NOMO-1 treated with dmso at 0.1 percent for 144 hours (cell line): ENCODE measurements around the gene DDIT3.
"Not testable (repeated sequence)": the region's sequence is repeated elsewhere in the genome, so short reads cannot be mapped to it uniquely, and the experiment has no call there.

ENCODE experiments used
- DNase-seq: peaks from one replicate; lab custom pipeline; 2025; ENCODE audit not compliant: unreplicated experiment; lab: John Stamatoyannopoulos, UW

DDIT3 gene

GRCh38 chr12:57513677-57514076 lies 6.6 kb downstream of the DDIT3 start:
- not testable (repeated sequence) for DNase-seq

GRCh38 chr12:57513266-57513665 lies 7.0 kb downstream of the DDIT3 start:
- DNase-seq = no peak

DNA sequence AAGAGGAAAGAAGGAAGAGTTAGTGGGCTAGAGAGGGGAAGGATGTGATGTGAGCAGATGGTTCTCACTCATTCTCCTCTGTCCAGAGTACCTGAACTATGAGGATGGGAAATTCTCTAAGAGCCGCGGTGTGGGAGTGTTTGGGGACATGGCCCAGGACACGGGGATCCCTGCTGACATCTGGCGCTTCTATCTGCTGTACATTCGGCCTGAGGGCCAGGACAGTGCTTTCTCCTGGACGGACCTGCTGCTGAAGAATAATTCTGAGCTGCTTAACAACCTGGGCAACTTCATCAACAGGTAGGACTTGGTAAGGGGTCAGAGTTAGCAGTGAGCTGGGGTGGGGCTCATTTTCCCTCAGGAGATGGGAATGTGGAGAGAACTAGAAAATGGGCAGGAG lies 7.6 kb downstream of the DDIT3 start:
- no peak for DNase-seq

GRCh38 chr12:57511588-57512325 lies 8.6 kb downstream of the DDIT3 start:
- DNase-seq = no peak

- DNase-seq = no peak
Observed at GRCh38 chr12:57511161-57511560, 9.2 kb downstream of the DDIT3 start.

- DNase-seq = not testable (repeated sequence)
Observed at GRCh38 chr12:57507796-57508195, 12.5 kb downstream of the DDIT3 start.

- DNase-seq = not testable (repeated sequence)
Observed at GRCh38 chr12:57506541-57506940, 13.8 kb downstream of the DDIT3 start.

GRCh38 chr12:57502311-57502969 lies 17.9 kb downstream of the DDIT3 start:
- not testable (repeated sequence) for DNase-seq

DNA sequence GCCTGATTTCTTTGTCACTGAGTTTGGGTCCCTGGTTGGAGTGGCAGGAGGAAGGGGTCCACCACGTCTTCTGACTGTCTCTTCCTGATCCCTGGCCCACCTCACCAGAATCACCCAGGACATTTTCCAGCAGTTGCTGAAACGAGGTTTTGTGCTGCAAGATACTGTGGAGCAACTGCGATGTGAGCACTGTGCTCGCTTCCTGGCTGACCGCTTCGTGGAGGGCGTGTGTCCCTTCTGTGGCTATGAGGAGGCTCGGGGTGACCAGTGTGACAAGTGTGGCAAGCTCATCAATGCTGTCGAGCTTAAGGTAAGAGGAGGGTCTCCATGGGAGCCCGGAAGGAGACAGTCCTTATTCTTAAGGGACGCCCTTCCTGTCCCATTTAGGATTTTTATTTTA lies 20.1 kb downstream of the DDIT3 start:
- DNase-seq = no peak

- DNase-seq = no peak
Observed at GRCh38 chr12:57498571-57498970, 21.7 kb downstream of the DDIT3 start.

DNA sequence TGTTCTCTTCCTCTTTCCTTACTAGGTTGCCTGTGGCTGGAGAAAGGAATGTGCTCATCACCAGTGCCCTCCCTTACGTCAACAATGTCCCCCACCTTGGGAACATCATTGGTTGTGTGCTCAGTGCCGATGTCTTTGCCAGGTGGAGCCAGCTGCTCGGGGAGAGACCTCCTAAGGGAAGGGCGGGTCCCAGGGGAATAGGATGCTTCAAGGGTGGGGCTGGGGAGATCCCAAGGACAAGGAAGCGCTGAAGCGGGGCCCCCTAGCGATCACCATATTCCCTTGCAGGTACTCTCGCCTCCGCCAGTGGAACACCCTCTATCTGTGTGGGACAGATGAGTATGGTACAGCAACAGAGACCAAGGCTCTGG lies 22.2 kb downstream of the DDIT3 start:
- no peak for DNase-seq

- no peak for DNase-seq
Observed at GRCh38 chr12:57497223-57498131, 22.8 kb downstream of the DDIT3 start.

DNA sequence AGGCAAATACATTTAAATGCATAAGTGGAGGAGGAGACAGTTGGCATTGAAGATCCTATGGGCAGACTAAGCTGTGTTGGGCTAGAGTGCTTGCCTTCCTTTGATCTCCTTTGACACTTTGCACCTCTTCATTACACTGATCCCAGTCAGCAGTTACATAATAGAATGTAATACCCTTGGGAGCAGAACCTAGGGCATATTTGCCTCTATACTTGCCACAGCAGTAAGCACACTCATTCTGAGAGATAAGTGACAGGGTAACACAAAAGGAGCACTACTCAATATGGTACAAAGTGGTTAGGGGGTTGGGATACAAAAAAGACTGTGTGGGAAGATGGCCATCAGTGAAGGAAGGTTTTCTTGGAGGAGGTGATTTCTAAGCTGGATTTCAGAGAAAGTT lies 23.5 kb downstream of the DDIT3 start:
- no peak for DNase-seq

DNA sequence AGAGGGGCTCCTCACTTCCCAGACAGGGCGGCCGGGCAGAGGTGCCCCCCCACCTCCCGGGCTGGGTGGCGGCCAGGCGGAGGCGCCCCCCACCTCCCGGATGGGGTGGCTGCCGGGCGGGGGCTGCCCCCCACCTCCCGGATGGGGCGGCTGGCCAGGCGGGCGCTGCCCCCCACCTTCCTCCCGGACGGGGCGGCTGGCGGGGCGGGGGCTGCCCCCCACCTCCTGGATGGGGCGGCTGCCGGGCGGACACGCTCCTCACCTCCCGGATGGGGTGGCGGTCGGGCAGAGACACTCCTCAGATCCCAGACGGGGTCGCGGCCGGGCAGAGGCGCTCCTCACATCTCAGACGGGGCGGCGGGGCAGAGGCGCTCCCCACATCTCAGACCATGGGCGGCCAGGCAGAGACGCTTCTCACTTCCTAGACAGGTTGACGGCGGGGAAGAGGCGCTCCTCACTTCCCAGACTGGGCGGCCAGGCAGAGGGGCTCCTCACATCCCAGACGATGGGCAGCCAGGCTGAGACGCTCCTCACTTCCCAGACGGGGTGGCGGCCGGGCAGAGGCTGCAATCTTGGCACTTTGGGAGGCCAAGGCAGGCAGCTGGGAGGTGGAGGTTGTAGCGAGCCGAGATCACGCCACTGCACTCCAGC lies 25.1 kb downstream of the DDIT3 start:
- not testable (repeated sequence) for DNase-seq

- no peak for DNase-seq
Observed at GRCh38 chr12:57491393-57492280, 28.7 kb downstream of the DDIT3 start.

- no peak for DNase-seq
Observed at GRCh38 chr12:57490126-57490525, 30.2 kb downstream of the DDIT3 start.

DNA sequence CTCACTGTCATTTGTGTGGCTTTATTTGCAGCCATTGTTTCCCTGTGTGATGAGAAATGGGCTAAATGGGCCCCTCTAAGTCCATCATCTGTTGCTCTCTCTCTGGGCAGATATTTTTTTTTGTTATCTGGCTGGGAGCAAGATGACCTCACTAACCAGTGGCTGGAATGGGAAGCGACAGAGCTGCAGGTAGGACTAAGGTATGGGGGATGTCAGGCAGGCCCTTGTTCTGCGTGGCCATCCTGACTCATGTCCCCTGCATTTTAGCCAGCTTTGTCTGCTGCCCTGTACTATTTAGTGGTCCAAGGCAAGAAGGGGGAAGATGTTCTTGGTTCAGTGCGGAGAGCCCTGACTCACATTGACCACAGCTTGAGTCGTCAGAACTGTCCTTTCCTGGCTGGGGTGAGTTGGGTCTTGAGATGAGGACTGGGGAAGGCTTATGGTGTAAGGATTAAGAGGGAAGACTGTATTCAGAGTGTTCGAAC lies 31.1 kb downstream of the DDIT3 start:
- no peak for DNase-seq

GRCh38 chr12:57488402-57489156 lies 31.7 kb downstream of the DDIT3 start:
- DNase-seq = no peak
